HCEC 1CT (cell line): ENCODE data around the gene PRSS21.
A peak's percentile ranks its signal among the peaks of the same experiment; 100 is the strongest.

Source experiments
- DNase-seq: peaks from one replicate; pipeline ENCODE4 v3.0.0-alpha.2; 2017

The PRSS21 gene

GRCh38 chr16:2826591-2827373, 9.7 kb downstream of the PRSS21 start:
- DNase-seq = no peak

GRCh38 chr16:2827374-2827791, 10.3 kb downstream of the PRSS21 start:
- DNase-seq = no peak

DNA sequence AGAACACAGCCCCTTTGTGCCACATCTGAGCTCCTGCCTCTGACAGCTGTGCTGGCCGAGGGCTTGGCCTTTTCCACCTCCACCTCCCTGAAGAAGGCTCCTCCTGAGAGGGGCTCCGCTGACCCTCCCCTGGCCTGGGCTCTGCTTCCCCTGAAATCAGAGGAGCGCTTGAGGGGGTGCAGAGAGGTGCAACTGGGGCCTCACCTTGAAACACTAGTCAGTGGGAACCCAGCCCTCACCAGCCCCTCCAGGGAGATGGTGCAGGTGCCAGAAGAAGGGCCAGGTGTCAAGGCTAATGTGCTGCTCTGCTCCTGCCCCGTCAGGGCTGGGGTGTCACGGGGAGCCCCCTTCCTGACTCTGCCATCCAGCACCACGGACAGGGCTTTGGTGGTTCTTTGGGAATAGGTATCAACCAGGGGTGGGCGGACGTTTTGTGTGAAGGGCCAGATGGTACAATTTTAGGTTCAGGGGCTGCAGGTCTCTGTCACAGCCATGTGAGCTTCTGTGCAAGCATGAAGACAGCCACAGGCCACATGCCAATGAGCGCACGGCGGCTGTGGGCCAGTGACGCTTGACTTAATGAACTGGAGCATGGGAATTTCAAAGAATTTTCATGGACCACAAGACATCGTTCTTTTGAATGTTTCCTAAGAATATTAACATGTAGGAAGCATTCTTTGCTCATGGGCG, 10.9 kb downstream of the PRSS21 start:
- DNase-seq = no peak

DNA sequence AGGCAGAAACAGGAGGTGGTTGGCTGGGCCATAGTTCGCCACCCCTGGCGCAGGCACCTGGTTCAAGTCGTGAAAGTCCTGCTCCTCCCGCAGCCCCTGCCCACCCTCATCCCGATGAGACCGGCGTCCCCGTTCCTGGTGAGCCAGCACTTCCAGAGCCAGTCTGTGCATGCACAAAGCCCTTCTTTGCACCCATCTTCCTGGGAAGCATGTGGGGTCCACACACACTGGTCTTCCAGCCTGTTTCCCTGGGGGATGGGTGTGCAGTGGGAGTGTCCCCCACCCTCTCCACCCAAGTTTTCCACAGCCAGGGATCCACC, 11.4 kb downstream of the PRSS21 start:
- no peak for DNase-seq

- no peak for DNase-seq
Observed at GRCh38 chr16:2828876-2829430, 11.9 kb downstream of the PRSS21 start.

- DNase-seq = no peak
Observed at GRCh38 chr16:2829501-2830354, 12.7 kb downstream of the PRSS21 start, which contains the start of gene ZG16B. Gene ZG16B (plus strand): TSS chr16:2830303. CDS start chr16:2830442, 139 bp downstream.

DNA sequence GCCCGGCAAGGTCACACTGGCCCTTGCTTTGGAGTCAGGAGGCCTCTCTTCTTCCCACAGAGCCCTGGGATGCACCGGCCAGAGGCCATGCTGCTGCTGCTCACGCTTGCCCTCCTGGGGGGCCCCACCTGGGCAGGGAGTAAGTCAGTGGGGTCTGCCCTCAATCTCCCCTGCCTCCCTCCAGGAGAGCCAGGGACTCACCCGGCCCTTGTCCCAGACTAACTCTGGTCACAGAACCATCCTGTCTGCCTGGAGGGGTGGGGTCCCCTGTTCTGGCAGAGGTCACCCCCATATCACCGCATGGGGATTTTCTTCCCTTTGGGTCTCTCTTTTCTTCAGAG, 13.3 kb downstream of the PRSS21 start:
- DNase-seq = no peak

DNA sequence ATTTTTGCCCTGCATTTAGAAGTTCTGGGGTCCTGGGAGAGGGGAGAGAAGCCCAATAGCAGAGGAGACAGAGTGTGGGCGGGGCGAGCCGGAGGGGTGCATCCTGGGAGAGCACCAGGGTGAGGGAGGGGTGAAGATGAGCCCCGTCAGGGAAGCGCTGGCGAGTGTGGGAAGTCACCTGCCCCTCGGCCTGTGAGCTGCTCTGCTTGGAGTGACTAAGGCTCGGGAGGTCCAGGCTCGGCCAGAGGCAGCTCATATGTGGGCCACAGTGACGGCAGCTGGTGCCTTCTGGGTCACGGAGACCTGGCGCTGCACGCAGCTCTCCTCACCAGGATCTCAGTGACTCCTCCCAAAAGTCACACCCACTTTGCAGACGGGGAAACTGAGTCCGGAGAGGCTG, 14.2 kb downstream of the PRSS21 start:
- DNase-seq = no peak

GRCh38 chr16:2833776-2834175, 16.7 kb downstream of the PRSS21 start:
- no peak for DNase-seq

DNA sequence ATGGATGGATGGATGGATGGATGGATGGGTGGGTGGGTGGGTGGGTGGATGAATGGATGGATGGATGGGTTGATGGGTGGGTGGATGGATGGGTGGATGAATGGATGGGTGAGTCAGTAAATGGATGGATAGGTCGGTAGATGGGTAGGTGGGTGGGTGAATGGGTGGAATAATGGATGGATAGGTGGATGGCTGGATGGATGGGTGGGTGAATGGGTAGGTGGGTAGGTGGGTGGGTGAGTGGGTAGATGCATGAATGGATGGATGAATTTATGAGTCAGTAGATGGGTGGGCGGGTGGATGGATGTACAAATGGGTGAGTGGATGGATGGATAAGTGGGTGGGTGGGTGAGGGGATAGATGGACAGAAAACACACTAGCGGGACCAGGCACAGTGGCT, 17.9 kb downstream of the PRSS21 start:
- no peak for DNase-seq

DNA sequence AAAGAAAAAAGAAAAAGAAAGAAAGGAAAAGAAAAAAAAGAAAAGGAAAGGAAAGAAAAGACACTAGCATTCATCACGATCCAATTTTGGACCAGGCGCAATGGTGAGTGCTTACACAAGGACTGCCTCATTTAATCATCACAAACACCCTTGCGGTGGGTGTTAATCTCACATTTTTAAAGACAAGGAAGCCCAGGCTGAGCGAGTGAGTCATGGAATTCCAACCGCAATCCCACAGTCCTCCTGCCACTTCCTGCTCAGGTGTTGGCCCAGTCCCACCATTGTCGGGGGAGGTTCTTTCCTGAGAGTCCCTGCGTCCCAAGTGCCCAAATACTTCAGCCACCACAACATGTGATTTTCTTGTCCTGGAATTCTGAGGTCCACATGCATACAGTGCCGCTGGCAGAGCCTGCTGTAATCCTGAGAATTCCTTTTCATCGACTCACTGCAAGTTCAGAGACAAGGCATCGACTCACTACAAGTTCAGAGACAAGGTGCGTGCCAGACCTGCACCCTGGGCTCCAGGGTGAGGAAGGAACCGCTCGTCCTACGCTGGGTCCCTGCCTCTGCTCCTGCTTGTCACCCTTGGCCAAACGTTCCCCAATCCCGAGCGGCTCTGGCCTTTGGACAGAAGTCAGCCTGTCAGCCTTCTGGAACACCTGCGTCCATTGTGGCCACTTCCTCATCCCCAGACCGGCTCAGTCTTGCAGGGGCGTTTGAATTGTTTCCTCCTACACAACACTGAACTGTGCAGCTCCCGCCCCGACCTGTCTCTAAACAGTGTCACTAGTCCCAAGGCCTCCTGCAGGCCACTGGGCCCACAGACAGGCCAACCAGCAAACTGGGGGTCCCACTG, 18.8 kb downstream of the PRSS21 start:
- DNase-seq = peak; percentile 89

DNA sequence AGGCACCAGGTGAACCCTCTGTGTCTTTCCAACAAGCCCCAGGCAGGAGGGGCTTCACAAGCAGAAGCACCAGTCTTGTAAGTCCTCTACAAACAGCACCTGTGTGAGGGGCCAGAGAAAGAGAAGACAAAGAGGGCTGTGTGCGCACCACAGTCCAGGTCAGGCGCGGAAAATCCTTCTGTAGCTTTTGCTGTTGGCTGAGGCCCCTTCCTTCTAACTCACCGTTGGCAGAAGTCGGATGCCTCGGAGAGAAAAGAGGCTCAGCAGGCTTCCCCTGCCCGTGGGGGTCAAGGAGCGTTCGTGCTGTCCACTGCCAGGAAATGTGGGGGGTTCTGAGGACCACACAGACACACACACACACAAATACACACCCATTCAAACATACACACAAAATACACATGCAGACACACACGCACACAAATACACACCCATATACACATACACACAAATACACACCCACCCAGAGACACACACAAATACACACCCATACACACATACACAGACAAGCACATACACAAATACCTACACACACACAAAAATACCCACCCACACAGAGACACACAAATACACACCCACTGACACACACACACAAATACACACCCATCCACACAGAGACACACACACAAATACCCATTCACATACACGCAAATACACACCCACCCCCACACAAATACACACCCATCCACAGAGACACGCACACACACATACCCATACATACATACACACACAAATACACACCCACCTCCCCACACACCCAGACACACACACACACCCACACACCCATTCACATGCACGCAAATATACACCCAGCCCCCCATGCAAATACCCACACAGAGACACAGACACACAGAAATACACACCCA, 19.8 kb downstream of the PRSS21 start:
- no peak for DNase-seq

DNA sequence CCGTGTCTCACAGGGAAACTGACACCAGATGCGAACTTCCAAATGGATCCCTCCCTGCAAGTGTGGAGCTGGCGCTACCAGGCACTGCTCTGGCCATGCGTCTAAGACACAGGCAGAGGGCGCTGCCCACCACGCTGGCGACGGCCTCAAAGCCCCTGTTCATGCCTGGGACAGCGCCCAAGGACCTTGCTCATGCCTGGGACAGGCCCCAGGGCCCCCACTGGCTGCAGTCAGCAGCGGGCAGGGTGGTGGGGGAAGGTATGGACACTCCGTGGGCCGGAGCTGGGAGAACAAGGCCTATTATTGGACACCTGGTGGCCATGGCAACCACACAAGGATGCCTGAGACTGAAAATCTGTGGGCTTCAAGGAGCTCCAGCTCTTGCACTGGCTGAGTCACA, 21.9 kb downstream of the PRSS21 start:
- peak; percentile 69 for DNase-seq

DNA sequence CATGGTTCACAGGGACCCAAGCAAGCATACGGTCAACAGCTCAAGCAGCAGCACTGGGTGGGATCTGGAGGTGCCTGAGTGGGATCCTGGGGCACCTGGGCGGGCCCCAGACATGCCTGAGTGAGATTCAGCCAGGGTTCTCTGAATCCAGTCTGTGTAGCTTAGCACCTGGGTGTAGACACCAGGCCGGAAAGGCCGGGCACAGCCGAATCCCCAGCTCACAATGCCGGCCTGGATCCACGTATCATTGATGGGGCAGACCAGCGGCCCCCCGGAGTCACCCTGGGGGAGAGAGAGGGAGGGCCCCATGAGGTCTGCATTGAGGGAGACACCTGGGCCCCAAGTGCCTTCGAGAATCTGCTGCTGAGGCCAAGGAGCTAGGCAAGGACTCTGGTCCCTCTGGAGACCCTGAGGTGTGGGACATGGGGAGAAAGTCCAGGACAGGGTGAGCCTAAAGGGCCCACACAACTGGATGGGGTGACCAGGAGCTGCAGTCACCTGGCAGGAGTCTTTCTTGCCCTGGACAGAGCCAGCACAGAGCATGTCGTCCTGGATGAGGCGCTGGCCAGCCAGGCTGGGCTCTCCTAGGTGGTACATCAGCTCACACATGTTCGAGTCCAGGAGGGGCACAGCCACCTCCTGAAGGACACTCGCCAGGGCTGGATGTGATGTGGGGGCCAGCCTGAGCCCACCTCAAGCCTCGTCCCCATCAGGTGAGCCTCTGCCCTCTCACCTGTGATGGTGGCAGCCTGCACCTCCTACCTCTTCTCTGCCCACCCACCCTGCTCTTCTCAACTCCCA, 22.8 kb downstream of the PRSS21 start:
- DNase-seq = no peak

DNA sequence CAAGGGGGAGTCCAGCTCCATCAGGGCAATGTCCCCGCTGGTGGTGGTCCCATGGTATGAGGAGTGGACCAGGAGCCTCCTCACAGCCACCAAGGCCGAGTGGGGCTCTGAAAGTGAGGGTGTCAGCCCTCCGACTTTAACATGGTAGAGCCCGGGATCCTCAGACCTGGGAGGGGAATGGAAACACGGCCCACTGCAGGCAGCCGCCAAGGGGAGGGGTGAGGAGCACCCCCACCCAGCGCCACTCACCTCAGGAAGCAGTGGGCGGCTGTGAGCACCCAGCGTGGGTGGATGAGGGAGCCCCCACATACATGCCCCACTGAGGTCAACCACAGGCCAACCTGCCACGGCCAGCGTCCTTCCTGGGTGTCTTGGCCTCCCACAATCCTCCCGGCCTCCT, 23.9 kb downstream of the PRSS21 start:
- DNase-seq = no peak

DNA sequence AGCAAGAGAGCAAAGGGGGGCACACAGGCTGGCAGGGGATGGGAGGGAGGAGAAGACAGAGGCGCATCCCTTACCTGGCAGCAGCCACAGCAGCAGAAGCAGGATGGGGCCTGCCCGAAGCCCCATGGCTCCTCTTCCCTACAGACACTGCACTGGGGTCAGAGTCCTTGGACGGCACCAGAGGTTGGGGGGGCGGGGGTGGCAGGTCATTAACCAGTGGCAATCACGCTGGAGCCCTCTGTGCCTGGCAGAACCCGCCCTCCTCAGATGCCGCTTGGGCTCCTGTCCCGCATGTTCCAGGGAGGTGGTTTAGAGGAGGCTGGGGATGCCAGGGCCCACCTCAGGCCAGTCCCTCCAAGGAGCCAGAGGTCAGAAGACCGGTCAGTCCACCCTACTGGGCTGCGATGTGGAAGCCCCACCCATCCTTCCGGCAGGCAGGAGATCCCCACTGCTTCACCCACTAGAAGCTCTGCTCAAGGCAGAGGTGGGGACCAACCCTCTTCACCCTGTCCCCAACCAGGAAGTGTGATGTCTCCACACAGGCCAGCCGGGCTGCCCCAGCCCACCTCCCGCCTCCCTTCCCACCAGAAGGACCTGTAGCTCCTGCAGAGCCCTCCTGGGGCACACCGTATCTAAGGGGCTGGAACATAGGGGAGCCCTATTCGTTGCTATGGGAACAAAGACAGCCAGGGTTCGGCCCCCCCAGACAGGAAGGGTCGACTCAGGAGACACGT, 24.7 kb downstream of the PRSS21 start:
- DNase-seq = no peak

DNA sequence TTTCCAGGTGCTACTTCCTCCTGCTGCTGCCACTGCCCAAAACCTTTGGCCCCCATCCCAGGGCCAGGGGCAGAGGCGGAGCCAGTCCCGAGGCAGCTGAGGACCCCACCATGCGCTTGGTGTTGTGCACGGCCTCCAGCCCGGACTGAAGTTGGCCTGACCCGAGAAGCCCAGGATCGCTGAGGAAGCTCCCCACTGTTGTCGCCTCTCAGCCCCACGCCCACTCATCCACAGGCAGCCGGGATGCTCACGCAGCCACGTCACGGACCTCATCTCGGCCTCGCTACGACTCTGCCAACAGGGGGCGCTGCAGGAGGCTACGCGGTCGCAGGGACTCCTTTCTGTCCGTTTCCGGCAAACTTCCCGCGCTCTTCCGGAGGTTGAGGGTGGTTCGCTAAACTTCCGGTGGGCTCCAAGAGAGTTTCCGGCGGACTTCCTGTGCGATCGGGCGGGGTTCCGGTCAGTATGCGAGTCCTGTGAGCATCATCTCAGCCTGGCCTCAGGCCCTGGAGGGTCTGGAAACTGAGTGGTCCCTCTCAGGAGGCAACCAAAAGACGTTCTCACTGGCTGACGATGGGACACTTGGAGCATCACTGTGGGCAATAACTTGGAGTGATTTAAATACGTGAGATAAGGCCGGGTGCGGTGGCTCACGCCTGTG, 25.4 kb downstream of the PRSS21 start:
- DNase-seq = no peak

- no peak for DNase-seq
Observed at GRCh38 chr16:2843526-2843925, 26.5 kb downstream of the PRSS21 start.

- no peak for DNase-seq
Observed at GRCh38 chr16:2845116-2845515, 28.1 kb downstream of the PRSS21 start.
